Activated T-cell treated with anti-CD3 and anti-CD28 coated beads for 4 hours (primary cell): ENCODE results near the gene TMUB1.
A peak's percentile ranks its signal among the peaks of the same experiment; 100 is the strongest.

ENCODE experiments used
- DNase-seq: peaks from one replicate; pipeline ENCODE4 v3.0.0-alpha.2; 2020

TMUB1 gene

GRCh38 chr7:151066273-151066974 lies 16.9 kb downstream of the TMUB1 start:
- DNase-seq = no peak

GRCh38 chr7:151065516-151065915 lies 17.8 kb downstream of the TMUB1 start:
- no peak for DNase-seq

- no peak for DNase-seq
Observed at GRCh38 chr7:151064993-151065392, 18.3 kb downstream of the TMUB1 start.

- no peak for DNase-seq
Observed at GRCh38 chr7:151064454-151064853, 18.8 kb downstream of the TMUB1 start.

GRCh38 chr7:151063212-151063561 lies 20.1 kb downstream of the TMUB1 start:
- DNase-seq = no peak

GRCh38 chr7:151062399-151063211 lies 20.7 kb downstream of the TMUB1 start:
- no peak for DNase-seq

GRCh38 chr7:151062111-151062398 lies 21.2 kb downstream of the TMUB1 start:
- DNase-seq = no peak

GRCh38 chr7:151061213-151062110 lies 21.8 kb downstream of the TMUB1 start:
- DNase-seq = no peak

GRCh38 chr7:151060416-151061212 lies 22.7 kb downstream of the TMUB1 start:
- no peak for DNase-seq

GRCh38 chr7:151060113-151060415 lies 23.2 kb downstream of the TMUB1 start:
- DNase-seq = no peak

- DNase-seq = peak; percentile 63
Observed at GRCh38 chr7:151059367-151060112, 23.8 kb downstream of the TMUB1 start, which contains the start of gene SLC4A2. TSS of gene SLC4A2 (plus strand) at chr7:151059589. CDS start at chr7:151061988, 2,399 bp downstream.

- no peak for DNase-seq
Observed at GRCh38 chr7:151058781-151059366, 24.4 kb downstream of the TMUB1 start.

GRCh38 chr7:151057989-151058780 lies 25.1 kb downstream of the TMUB1 start:
- peak; percentile 93 for DNase-seq

- no peak for DNase-seq
Observed at GRCh38 chr7:151057506-151057988, 25.7 kb downstream of the TMUB1 start, which contains the start of gene CDK5. TSS of gene CDK5 (minus strand) at chr7:151057897. CDS start at chr7:151057848, 49 bp downstream.

- no peak for DNase-seq
Observed at GRCh38 chr7:151056666-151057505, 26.4 kb downstream of the TMUB1 start.

GRCh38 chr7:151056283-151056665 lies 27.0 kb downstream of the TMUB1 start:
- no peak for DNase-seq

- DNase-seq = no peak
Observed at GRCh38 chr7:151053751-151054150, 29.5 kb downstream of the TMUB1 start.

- no peak for DNase-seq
Observed at GRCh38 chr7:151053096-151053495, 30.2 kb downstream of the TMUB1 start.

GRCh38 chr7:151051108-151051507 lies 32.2 kb downstream of the TMUB1 start:
- DNase-seq = peak; percentile 15
